ENCODE measurements around the gene UGT1A10. TPM values are rescaled to one million over a fixed set of nuclear protein-coding genes. Genes with fewer than 3 reads are reported as not detected.

The UGT1A10 gene
- total RNA-seq, 2 experiments from 2014 or later: not detected

Other genes with a start within 250 kb of the UGT1A10 start
- 10 to 100 TPM; 12.0 to 12.9 TPM for gene USP40, start 69.7 kb upstream of the UGT1A10 start, total RNA-seq
- gene UGT1A8, start 18.8 kb upstream of the UGT1A10 start, total RNA-seq: not detected
- gene UGT1A9, start 35.5 kb downstream of the UGT1A10 start, total RNA-seq: not detected
- gene UGT1A7, start 45.5 kb downstream of the UGT1A10 start, total RNA-seq: not detected
- not detected for gene UGT1A6, start 56.4 kb downstream of the UGT1A10 start, total RNA-seq
- not detected for gene UGT1A5, start 76.5 kb downstream of the UGT1A10 start, total RNA-seq
- not detected for gene UGT1A4, start 82.3 kb downstream of the UGT1A10 start, total RNA-seq
- not detected for gene UGT1A3, start 92.6 kb downstream of the UGT1A10 start, total RNA-seq
- not detected for gene UGT1A1, start 123.8 kb downstream of the UGT1A10 start, total RNA-seq
- gene MROH2A, start 141.9 kb downstream of the UGT1A10 start, total RNA-seq: not detected
- 100 to 1,000 TPM in 1 of 2 experiments, 10 to 100 TPM in 1; 94.6 to 111 TPM for gene HJURP, start 218.1 kb downstream of the UGT1A10 start, total RNA-seq

All from activated CD4-positive, alpha-beta T cell treated with anti-CD3 and anti-CD28 coated beads for 36 hours (primary cell).